K562 (cell line): ENCODE data around the gene AHCYL1. TPM values are rescaled to one million over a fixed set of nuclear protein-coding genes. Genes with fewer than 3 reads are reported as not detected.

Experiments used
- ATF7 ChIP-seq: fragments of 450-650 bp; IDR thresholded peaks from 2 replicates; pipeline ENCODE4 v1.7.1; 2014; ENCODE audit warnings: mild to moderate bottlenecking, moderate library complexity
- BACH1 ChIP-seq: fragments of 200-800 bp; sonication (Bioruptor generic); IDR thresholded peaks from 2 replicates; pipeline ENCODE4 v1.6.1; 2016; ENCODE audit warnings: missing genetic modification characterization, missing compliant biosample characterization
- BCL6 ChIP-seq: fragments of 250-450 bp; sonication (Bioruptor Pico); IDR thresholded peaks from 2 replicates; pipeline ENCODE4 v1.4.0; 2020
- CC2D1A ChIP-seq: fragments of 450-650 bp; IDR thresholded peaks from 2 replicates; pipeline ENCODE4 v1.6.1; 2017; ENCODE audit warnings: mild to moderate bottlenecking
- CCAR2 ChIP-seq: fragments of 200-400 bp; formaldehyde crosslinking; IDR thresholded peaks from 2 replicates; pipeline ENCODE4 v1.6.1; 2017; ENCODE audit warnings: mild to moderate bottlenecking, low read depth, low read length
- CEBPG ChIP-seq, 3 experiments: fragments of 200-800 bp in 1 of 3; sonication (Bioruptor generic) in 1 of 3; sonication (generic) in 1 of 3; formaldehyde crosslinking in 1 of 3; IDR thresholded peaks in 2 of 3; conservative IDR thresholded peaks in 1 of 3; 2 replicates each; pipeline versions ENCODE4 v1.6.1 to v1.8.0; 2016 to 2022; ENCODE audit warnings: missing compliant biosample characterization in 2 of 3, missing genetic modification characterization in 2 of 3, mild to moderate bottlenecking in 1 of 3, missing genetic modification reagents in 1 of 3
- CREBBP ChIP-seq: IDR thresholded peaks from one replicate; pipeline ENCODE4 v1.6.1; 2012; ENCODE audit warnings: low read depth, mild to moderate bottlenecking, control low read depth, inconsistent platforms, low read length
- DDX20 ChIP-seq: fragments of 450-650 bp; IDR thresholded peaks from 2 replicates; pipeline ENCODE4 v1.6.1; 2016; ENCODE audit warnings: missing genetic modification characterization, low read depth, mild to moderate bottlenecking, missing compliant biosample characterization, moderate library complexity
- FOXK1 ChIP-seq: sonication (generic); formaldehyde crosslinking; IDR thresholded peaks from 2 replicates; pipeline ENCODE4 v1.8.0; 2022; ENCODE audit warnings: missing genetic modification reagents, mild to moderate bottlenecking, borderline replicate concordance
- SRF ChIP-seq, 2 experiments: fragments of 250-450, 450-650 bp in 1 of 2; sonication (Bioruptor Pico) in 1 of 2; sonication (generic) in 1 of 2; formaldehyde crosslinking; IDR thresholded peaks; 2 replicates each; pipeline versions ENCODE4 v1.5.0 to v1.5.1; 2020 to 2022; ENCODE audit warnings: mild to moderate bottlenecking in 1 of 2, missing genetic modification reagents in 1 of 2
- TARDBP ChIP-seq: fragments of 450-650 bp; IDR thresholded peaks from 2 replicates; pipeline ENCODE4 v1.6.1; 2016
- WHSC1 ChIP-seq: IDR thresholded peaks from one replicate; pipeline ENCODE4 v1.6.1; 2012; ENCODE audit warnings: low read length, control low read depth, inconsistent platforms
- ZC3H4 ChIP-seq: sonication (generic); formaldehyde crosslinking; IDR thresholded peaks from 2 replicates; pipeline ENCODE4 v1.9.0; 2021; ENCODE audit warnings: missing genetic modification reagents, borderline replicate concordance
- ZNF134 ChIP-seq: fragments of 250-450 bp; sonication (Bioruptor Pico); conservative IDR thresholded peaks from 2 replicates; pipeline ENCODE4 v1.4.0; 2020
- ZNF282 ChIP-seq: sonication (generic); formaldehyde crosslinking; IDR thresholded peaks from 2 replicates; pipeline ENCODE4 v1.8.1; 2023; ENCODE audit warnings: missing genetic modification reagents
- ZNF436 ChIP-seq: fragments of 250-450, 450-650 bp; sonication (Bioruptor Pico); formaldehyde crosslinking; IDR thresholded peaks from 2 replicates; pipeline ENCODE4 v1.7.0; 2020; ENCODE audit warnings: mild to moderate bottlenecking
- polyA plus RNA-seq, 8 experiments: library from polyadenylated mRNA; depleted of rRNA in 4 of 8; stranded (reverse) in 5 of 8; unstranded in 3 of 8; fragments of >200 nt; fragmentation: Nextera tagmentation in 2 of 8; fragmentation: Illumina TruSeq in 1 of 8; extraction: Ambion mirVana in 2 of 8; extraction: Trizol in 1 of 8; gene quantifications; 2 replicates each; pipeline versions ENCODE4 v1.2.1 to v1.2.3, GENCODE V29; 2011 to 2014; ENCODE audit warnings: inconsistent platforms in 1 of 8, missing spikeins in 1 of 8
- total RNA-seq, 7 experiments: library from RNA; depleted of rRNA in 6 of 7; stranded (reverse); fragments of >200 nt in 6 of 7; fragmentation: Illumina TruSeq in 2 of 7; extraction: Trizol in 2 of 7; gene quantifications; 2 replicates each; pipeline versions ENCODE4 v1.2.1 to v1.2.3, GENCODE V29; 2011 to 2021; ENCODE audit warnings: low replicate concordance in 1 of 7
- TF ChIP-seq, protein P1 (sequence below): fragments of 450-650 bp; conservative IDR thresholded peaks from 2 replicates; pipeline ENCODE4 v1.6.1; 2016; ENCODE audit warnings: missing genetic modification characterization, low read depth, mild to moderate bottlenecking, missing compliant biosample characterization, moderate library complexity
- TF ChIP-seq, protein P2 (sequence below): fragments of 450-650 bp; IDR thresholded peaks from 2 replicates; pipeline ENCODE4 v1.6.1; 2017; ENCODE audit warnings: antibody characterized with exemption, mild to moderate bottlenecking

The AHCYL1 gene
- total and polyA plus RNA-seq, 9 of the 15 experiments (the other 6 are each of a cell fraction or from before 2014, with no cell fraction given): 27.3 to 118 (median 44.5) TPM

DNA sequence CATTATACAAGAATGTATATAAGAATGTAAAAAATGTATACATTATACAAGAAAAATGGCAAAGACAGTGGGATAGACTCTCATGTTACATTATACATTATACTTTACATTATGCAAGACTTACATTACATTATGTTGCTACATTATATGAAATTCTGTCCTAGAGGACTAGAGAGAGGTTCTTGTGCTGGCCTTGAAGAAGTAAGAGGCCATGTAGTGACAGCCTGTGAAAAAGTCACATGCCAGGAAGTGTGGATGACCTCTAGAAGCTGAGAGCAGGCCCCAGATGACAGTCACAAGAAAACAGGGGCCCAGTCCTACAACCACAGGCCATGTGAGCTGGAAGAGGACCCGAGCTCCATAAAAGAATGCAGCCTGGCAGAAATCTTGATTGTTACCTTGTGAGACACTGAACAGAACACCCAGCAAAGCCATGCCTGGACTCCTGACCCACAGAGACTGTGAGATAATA, 30.5 kb upstream of the AHCYL1 start (continued):
- TF ChIP-seq CEBPG (CRISPR knock-in tag; IDR thresholded peaks at IDR 0.05) (no peak), CEBPG (tag; conservative IDR thresholded peaks at IDR 0.05 in 1 of 2, IDR thresholded peaks at IDR 0.05 in 1 of 2) (peak in 1 of 2 experiments; percentile 55; a peak in 2 of 4 replicates), ZC3H4 (CRISPR knock-in tag) (no peak), BCL6 (CRISPR knock-in tag) (0 out of 2 replicates have a peak, but pooled peaks have one; percentile 33), CREBBP (no peak), ZNF436 (no peak), ATF7 (no peak), FOXK1 (CRISPR knock-in tag) (no peak), CC2D1A (no peak), SRF (CRISPR knock-in tag; IDR thresholded peaks at IDR 0.05) (no peak), DDX20 (no peak), TARDBP (no peak), BACH1 (tag) (peak; percentile 45; the same call in 1 of the 2 replicates), ZNF282 (no peak), CCAR2 (no peak), WHSC1 (no peak), ZNF134 (CRISPR knock-in tag) (0 out of 2 replicates have a peak, but pooled peaks have one; percentile 24)
- TF ChIP-seq, protein P1, sequence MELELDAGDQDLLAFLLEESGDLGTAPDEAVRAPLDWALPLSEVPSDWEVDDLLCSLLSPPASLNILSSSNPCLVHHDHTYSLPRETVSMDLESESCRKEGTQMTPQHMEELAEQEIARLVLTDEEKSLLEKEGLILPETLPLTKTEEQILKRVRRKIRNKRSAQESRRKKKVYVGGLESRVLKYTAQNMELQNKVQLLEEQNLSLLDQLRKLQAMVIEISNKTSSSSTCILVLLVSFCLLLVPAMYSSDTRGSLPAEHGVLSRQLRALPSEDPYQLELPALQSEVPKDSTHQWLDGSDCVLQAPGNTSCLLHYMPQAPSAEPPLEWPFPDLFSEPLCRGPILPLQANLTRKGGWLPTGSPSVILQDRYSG (tag): no peak
- TF ChIP-seq, protein P2, sequence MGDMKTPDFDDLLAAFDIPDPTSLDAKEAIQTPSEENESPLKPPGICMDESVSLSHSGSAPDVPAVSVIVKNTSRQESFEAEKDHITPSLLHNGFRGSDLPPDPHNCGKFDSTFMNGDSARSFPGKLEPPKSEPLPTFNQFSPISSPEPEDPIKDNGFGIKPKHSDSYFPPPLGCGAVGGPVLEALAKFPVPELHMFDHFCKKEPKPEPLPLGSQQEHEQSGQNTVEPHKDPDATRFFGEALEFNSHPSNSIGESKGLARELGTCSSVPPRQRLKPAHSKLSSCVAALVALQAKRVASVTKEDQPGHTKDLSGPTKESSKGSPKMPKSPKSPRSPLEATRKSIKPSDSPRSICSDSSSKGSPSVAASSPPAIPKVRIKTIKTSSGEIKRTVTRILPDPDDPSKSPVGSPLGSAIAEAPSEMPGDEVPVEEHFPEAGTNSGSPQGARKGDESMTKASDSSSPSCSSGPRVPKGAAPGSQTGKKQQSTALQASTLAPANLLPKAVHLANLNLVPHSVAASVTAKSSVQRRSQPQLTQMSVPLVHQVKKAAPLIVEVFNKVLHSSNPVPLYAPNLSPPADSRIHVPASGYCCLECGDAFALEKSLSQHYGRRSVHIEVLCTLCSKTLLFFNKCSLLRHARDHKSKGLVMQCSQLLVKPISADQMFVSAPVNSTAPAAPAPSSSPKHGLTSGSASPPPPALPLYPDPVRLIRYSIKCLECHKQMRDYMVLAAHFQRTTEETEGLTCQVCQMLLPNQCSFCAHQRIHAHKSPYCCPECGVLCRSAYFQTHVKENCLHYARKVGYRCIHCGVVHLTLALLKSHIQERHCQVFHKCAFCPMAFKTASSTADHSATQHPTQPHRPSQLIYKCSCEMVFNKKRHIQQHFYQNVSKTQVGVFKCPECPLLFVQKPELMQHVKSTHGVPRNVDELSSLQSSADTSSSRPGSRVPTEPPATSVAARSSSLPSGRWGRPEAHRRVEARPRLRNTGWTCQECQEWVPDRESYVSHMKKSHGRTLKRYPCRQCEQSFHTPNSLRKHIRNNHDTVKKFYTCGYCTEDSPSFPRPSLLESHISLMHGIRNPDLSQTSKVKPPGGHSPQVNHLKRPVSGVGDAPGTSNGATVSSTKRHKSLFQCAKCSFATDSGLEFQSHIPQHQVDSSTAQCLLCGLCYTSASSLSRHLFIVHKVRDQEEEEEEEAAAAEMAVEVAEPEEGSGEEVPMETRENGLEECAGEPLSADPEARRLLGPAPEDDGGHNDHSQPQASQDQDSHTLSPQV: 0 out of 2 replicates have a peak, but pooled peaks have one; percentile 26
